Osteocyte (in vitro differentiated cells): ENCODE results near the gene LOXL1. TPM values are rescaled to one million over a fixed set of nuclear protein-coding genes. Genes with fewer than 3 reads are reported as not detected.

ENCODE experiments used
- DNase-seq: peaks from one replicate; pipeline ENCODE4 v3.0.0; 2021; ENCODE audit warnings: mixed read lengths; ENCODE audit not compliant: unreplicated experiment; ENCODE audit errors: extremely low spot score
- H3K27ac Mint-ChIP-seq: one replicate; pipeline ENCODE4 v1.8.0; 2021; ENCODE audit warnings: mild to moderate bottlenecking, mixed read lengths; ENCODE audit not compliant: unreplicated experiment
- H3K27me3 Mint-ChIP-seq: one replicate; pipeline ENCODE4 v1.8.0; 2021; ENCODE audit warnings: mixed read lengths; ENCODE audit not compliant: unreplicated experiment
- H3K36me3 Mint-ChIP-seq: one replicate; pipeline ENCODE4 v1.8.0; 2021; ENCODE audit warnings: mixed read lengths; ENCODE audit not compliant: unreplicated experiment
- H3K4me1 Mint-ChIP-seq: one replicate; pipeline ENCODE4 v1.8.0; 2021; ENCODE audit warnings: mixed read lengths; ENCODE audit not compliant: unreplicated experiment
- H3K4me3 Mint-ChIP-seq: one replicate; pipeline ENCODE4 v1.8.0; 2021; ENCODE audit warnings: mild to moderate bottlenecking, moderate library complexity, mixed read lengths; ENCODE audit not compliant: unreplicated experiment
- H3K9me3 Mint-ChIP-seq: one replicate; pipeline ENCODE4 v1.8.0; 2021; ENCODE audit warnings: mixed read lengths; ENCODE audit not compliant: unreplicated experiment
- total RNA-seq: library from RNA; stranded (reverse); gene quantifications from 2 replicates; pipeline ENCODE4 v1.2.1, GENCODE V29; 2021
- TF ChIP-seq, protein P1 (sequence below): fragments of 200-600 bp; sonication (generic); IDR thresholded peaks from 2 replicates; pipeline ENCODE4 v1.5.0; 2021; ENCODE audit warnings: antibody characterized with exemption, mild to moderate bottlenecking, moderate library complexity

Gene LOXL1
- total RNA-seq, 1 donor from 2014 or later, result 417 TPM

DNA sequence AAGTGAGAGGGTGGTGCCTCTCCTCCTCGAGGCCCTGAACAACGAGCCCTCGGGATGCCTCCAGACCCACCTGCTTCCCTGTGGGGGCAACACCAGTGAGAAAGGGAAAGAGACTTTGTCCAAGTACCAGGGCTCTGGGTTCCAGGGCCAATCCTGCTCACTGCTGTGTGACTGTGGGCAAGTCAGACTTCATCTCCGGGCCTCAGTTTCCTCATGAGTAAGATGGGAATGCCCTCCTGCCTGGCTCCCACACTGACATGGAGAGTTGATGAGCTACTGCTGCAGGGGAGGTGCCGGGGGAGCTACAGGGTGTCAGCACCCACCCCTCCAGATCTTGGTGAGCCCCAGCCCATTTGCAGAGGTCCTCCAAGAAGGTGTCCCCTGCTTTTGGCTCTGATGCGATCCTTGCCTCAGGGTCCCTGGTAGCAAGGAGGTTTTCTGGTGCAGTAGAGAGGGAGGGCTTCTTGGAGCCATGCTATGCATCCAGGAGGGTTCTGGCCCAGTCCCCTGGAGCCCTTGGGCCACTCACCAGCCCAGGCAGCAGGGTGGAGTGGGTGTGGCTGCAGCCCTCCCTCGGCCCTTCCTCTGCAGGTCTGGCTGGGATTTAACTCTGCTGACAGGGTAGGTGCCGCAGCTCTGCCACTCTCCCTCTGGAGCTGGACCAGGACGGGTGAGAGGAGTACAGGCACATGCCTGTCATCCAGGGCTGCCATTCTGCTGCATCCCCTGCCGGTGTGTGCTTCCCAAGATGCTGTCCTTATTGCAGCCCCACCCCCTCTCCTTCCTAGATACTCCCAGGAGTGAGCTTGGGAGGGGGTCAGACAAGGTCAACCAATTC, 26.9 kb downstream of the LOXL1 start:
- no peaks in the 10 kb centered on the region for H3K9me3 Mint-ChIP-seq
- peaks cover 77% of the 10 kb centered on the region for H3K4me1 Mint-ChIP-seq
- peaks cover 19% of the 10 kb centered on the region for H3K36me3 Mint-ChIP-seq
- TF ChIP-seq, protein P1, sequence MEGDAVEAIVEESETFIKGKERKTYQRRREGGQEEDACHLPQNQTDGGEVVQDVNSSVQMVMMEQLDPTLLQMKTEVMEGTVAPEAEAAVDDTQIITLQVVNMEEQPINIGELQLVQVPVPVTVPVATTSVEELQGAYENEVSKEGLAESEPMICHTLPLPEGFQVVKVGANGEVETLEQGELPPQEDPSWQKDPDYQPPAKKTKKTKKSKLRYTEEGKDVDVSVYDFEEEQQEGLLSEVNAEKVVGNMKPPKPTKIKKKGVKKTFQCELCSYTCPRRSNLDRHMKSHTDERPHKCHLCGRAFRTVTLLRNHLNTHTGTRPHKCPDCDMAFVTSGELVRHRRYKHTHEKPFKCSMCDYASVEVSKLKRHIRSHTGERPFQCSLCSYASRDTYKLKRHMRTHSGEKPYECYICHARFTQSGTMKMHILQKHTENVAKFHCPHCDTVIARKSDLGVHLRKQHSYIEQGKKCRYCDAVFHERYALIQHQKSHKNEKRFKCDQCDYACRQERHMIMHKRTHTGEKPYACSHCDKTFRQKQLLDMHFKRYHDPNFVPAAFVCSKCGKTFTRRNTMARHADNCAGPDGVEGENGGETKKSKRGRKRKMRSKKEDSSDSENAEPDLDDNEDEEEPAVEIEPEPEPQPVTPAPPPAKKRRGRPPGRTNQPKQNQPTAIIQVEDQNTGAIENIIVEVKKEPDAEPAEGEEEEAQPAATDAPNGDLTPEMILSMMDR, result no peak
- no peaks in the 10 kb centered on the region for H3K27me3 Mint-ChIP-seq
- H3K4me3 Mint-ChIP-seq, result no peak overlapping the region
- peak overlapping the region; percentile 34 for H3K27ac Mint-ChIP-seq
- no peak for DNase-seq

DNA sequence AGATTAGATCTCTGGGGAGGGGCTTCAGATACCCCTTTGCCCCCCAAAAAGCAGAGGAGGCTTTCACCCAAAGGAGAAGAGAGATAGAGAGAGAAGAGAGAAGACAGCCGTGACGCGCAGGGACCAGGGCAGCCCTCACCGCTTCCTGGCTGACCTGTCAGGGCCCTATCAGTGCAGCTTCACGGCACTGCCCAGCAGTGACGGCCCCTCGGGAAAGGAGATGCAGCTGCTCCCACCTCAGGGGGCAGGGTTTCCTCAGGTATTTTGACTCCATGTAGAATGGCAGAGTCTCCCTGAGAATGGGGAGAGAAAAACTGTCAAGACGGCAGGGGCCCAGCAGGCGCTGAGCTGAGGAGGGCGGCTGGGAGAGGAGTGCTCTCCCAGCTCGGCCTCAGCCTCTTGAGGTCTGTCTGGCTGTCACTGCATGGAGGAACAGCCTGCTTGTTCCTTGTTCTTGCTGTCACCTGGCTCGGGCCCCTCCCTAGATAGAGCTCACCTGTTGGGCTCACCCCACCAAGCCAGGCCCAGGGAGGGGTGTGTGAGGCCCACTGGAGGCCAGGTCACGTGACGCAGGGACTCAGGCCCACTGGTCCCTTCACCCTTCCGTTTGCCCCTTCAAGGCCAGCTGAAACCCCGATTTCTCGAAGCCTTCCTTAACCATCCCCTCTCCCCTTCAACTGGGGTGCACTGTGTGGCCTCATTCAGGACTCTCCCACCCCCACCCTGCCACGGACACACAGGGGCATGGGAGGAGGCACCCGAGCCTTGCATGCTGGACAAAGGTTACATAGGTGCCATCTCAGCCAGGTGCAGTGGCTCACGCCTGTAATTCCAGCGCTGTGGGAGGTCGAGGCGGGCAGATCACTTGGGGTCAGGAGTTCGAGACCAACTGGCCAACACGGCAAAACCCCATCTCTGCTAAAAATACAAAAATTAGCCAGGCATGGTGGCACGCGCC, 28.2 kb downstream of the LOXL1 start:
- H3K4me1 Mint-ChIP-seq, result peaks cover 82% of the 10 kb centered on the region
- peaks cover 10% of the 10 kb centered on the region for H3K36me3 Mint-ChIP-seq
- no peak for DNase-seq
- H3K27ac Mint-ChIP-seq, result peak overlapping the region; percentile 63
- TF ChIP-seq, protein P1, result no peak
- H3K9me3 Mint-ChIP-seq, result no peaks in the 10 kb centered on the region
- no peak overlapping the region for H3K4me3 Mint-ChIP-seq
- no peaks in the 10 kb centered on the region for H3K27me3 Mint-ChIP-seq

DNA sequence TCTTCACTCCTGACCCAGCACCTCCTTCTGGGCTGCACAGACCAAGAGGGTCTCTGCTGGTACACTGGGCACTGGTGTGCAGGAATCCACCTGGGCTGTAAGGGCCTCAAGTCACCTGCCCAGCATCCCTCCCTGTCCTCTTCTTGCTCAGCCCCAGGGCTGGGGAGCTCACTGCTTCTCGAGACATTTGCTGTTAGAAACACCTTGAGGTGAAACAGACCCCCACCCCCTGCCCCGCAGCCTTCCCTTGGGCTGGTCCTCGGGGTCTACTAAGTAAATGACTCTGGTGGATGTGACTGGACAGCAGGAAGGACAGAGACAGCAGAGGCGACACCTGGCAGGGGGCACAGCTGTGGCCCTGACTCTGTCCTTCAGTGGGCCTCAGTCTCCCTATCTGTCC, 29.1 kb downstream of the LOXL1 start:
- TF ChIP-seq, protein P1, result no peak
- no peak for DNase-seq
- H3K36me3 Mint-ChIP-seq, result peaks cover 8% of the 10 kb centered on the region
- H3K27me3 Mint-ChIP-seq, result no peaks in the 10 kb centered on the region
- H3K27ac Mint-ChIP-seq, result peak overlapping the region; percentile 38
- H3K9me3 Mint-ChIP-seq, result no peaks in the 10 kb centered on the region
- peaks cover 77% of the 10 kb centered on the region for H3K4me1 Mint-ChIP-seq
- no peak overlapping the region for H3K4me3 Mint-ChIP-seq

DNA sequence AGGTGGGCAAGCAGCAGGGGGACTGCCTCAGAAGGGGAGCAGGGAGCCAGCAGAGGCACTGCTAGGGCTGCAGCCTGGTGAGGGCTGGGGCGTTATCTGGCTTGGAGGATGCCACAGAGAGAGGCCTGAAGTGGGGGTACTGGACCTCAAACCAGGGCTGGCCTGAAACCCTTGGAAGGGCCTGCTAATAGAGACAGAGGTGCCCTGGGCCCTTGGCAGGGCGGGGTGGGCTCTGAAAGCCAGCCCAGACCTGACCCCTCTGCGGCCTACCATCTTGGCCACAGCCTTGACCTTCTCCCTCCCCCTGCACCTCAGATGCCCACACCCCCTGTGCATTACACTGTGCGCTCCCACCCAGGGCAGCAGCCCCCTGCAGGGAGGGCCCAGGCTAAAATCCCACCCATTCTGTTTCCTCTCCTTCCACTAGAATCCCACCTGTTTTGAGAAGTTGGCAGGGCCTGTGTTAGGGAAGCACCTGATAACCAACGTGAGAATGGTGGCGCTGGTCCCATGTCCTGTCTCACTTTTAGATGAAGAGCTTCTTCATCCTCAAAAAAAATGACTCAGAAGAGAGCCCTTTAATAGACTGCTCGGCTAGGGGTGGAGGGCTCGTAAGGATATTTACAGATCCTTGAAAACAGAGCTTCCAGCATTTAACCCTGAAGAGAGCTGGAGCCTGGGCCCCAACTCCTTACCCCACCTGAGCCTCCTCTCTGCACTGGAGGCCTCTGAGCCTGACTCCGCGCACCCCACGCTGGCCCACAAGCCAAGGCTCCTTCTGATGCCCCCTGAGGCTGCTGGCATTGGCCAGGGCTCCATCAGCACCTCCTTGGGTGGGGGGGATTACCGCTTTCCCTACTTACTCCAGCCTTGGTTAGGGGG, 29.8 kb downstream of the LOXL1 start:
- Mint-ChIP-seq H3K27ac (peak overlapping the region; percentile 66), H3K36me3 (peaks cover 8% of the 10 kb centered on the region), H3K4me3 (no peak overlapping the region), H3K9me3 (no peaks in the 10 kb centered on the region), H3K27me3 (no peaks in the 10 kb centered on the region), H3K4me1 (peaks cover 69% of the 10 kb centered on the region)
- DNase-seq, result no peak
- TF ChIP-seq, protein P1, result no peak
